Measurements from ENCODE around the gene FBN1.

Gene FBN1

GRCh38 chr15:48538941-48539340 lies 106.6 kb downstream of the FBN1 start:
- Histone ChIP-seq H2BK5ac (ENCODE audit: low read length) (no peak overlapping the region), H2AK5ac (ENCODE audit: low read length) (no peak overlapping the region), H3K27ac (ENCODE audit: low read depth, low read length) (no peak overlapping the region), H3K9ac (ENCODE audit: low read length) (no peak overlapping the region), H3K36me3 (ENCODE audit: control insufficient read depth, insufficient read depth, low read length) (no peaks in the 10 kb centered on the region), H3K79me1 (ENCODE audit: low read length) (no peaks in the 10 kb centered on the region), H3K4me1 (ENCODE audit: control insufficient read depth, low read depth, low read length) (no peaks in the 10 kb centered on the region), H2BK15ac (replicated peaks; ENCODE audit: low read depth) (no peak overlapping the region), H4K5ac (ENCODE audit: low read length) (no peak overlapping the region), H3K4me2 (ENCODE audit: low read length) (no peak overlapping the region), H3K27me3 (ENCODE audit: insufficient read depth, low read length, poor library complexity) (no peaks in the 10 kb centered on the region), H3K4me3 (ENCODE audit: low read length) (no peak overlapping the region), H3K23ac (ENCODE audit: low read length) (no peak overlapping the region), H3K18ac (ENCODE audit: low read length) (no peak overlapping the region), H2BK120ac (ENCODE audit: low read depth, low read length) (no peak overlapping the region), H3K4ac (ENCODE audit: low read depth, low read length) (no peak overlapping the region), H3K79me2 (ENCODE audit: control insufficient read depth, insufficient read depth, low read length) (no peaks in the 10 kb centered on the region), H3K56ac (ENCODE audit: low read length) (no peak overlapping the region), H4K8ac (ENCODE audit: low read depth, low read length) (no peak overlapping the region)
- DNase-seq = no peak
- WGBS (ENCODE audit: extremely low coverage, insufficient coverage, low lambda C conversion rate) = no CpG with 5 or more reads among the region's 3 CpGs

- WGBS (ENCODE audit: extremely low coverage, insufficient coverage, low lambda C conversion rate) = no CpG with 5 or more reads among the region's 16 CpGs
- no peak overlapping the region for H3K18ac ChIP-seq (ENCODE audit: low read length)
- no peak overlapping the region for H3K27ac ChIP-seq (ENCODE audit: low read depth, low read length)
- no peak overlapping the region for H3K23ac ChIP-seq (ENCODE audit: low read length)
- H3K27me3 ChIP-seq (ENCODE audit: insufficient read depth, low read length, poor library complexity) = no peaks in the 10 kb centered on the region
- no peak overlapping the region for H2BK15ac ChIP-seq (replicated peaks; ENCODE audit: low read depth)
- no peak overlapping the region for H4K5ac ChIP-seq (ENCODE audit: low read length)
- no peak overlapping the region for H3K9ac ChIP-seq (ENCODE audit: low read length)
- no peaks in the 10 kb centered on the region for H3K79me2 ChIP-seq (ENCODE audit: control insufficient read depth, insufficient read depth, low read length)
- no peaks in the 10 kb centered on the region for H3K4me1 ChIP-seq (ENCODE audit: control insufficient read depth, low read depth, low read length)
- H2BK5ac ChIP-seq (ENCODE audit: low read length) = no peak overlapping the region
- H2AK5ac ChIP-seq (ENCODE audit: low read length) = no peak overlapping the region
- no peak overlapping the region for H3K4ac ChIP-seq (ENCODE audit: low read depth, low read length)
- no peak overlapping the region for H3K4me2 ChIP-seq (ENCODE audit: low read length)
- no peaks in the 10 kb centered on the region for H3K79me1 ChIP-seq (ENCODE audit: low read length)
- no peak overlapping the region for H3K4me3 ChIP-seq (ENCODE audit: low read length)
- no peak overlapping the region for H2BK120ac ChIP-seq (ENCODE audit: low read depth, low read length)
- H3K36me3 ChIP-seq (ENCODE audit: control insufficient read depth, insufficient read depth, low read length) = no peaks in the 10 kb centered on the region
- no peak overlapping the region for H3K56ac ChIP-seq (ENCODE audit: low read length)
- no peak for DNase-seq
- H4K8ac ChIP-seq (ENCODE audit: low read depth, low read length) = no peak overlapping the region
Observed at GRCh38 chr15:48537271-48538113, 108.0 kb downstream of the FBN1 start.

DNA sequence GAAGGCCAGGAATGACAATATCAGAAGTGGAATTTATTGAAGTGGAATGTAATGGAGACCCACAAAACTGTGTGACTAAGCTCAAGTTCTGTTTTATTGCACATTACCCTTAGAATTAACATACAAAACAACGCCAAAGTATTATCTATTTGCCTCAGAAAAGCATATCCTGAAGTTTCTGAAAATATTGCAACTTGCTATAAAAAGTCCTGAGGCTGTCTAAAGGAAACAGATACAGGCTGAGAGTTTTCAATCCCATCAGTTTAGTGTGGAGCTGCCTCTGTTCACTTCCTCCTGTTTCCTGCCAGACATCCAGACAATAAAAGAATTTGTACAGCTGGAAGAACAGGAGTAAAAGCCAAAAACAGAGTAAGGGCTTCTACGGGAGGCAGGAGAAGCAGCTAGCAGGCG lies 108.8 kb downstream of the FBN1 start:
- Histone ChIP-seq H3K23ac (ENCODE audit: low read length) (no peak overlapping the region), H2BK5ac (ENCODE audit: low read length) (no peak overlapping the region), H3K4me1 (ENCODE audit: control insufficient read depth, low read depth, low read length) (no peaks in the 10 kb centered on the region), H3K36me3 (ENCODE audit: control insufficient read depth, insufficient read depth, low read length) (no peaks in the 10 kb centered on the region), H3K9ac (ENCODE audit: low read length) (no peak overlapping the region), H2AK5ac (ENCODE audit: low read length) (no peak overlapping the region), H3K4ac (ENCODE audit: low read depth, low read length) (no peak overlapping the region), H3K27ac (ENCODE audit: low read depth, low read length) (no peak overlapping the region), H3K4me3 (ENCODE audit: low read length) (no peak overlapping the region), H3K56ac (ENCODE audit: low read length) (no peak overlapping the region), H4K5ac (ENCODE audit: low read length) (no peak overlapping the region), H2BK15ac (replicated peaks; ENCODE audit: low read depth) (no peak overlapping the region), H4K8ac (ENCODE audit: low read depth, low read length) (no peak overlapping the region), H3K4me2 (ENCODE audit: low read length) (no peak overlapping the region), H3K27me3 (ENCODE audit: insufficient read depth, low read length, poor library complexity) (no peaks in the 10 kb centered on the region), H2BK120ac (ENCODE audit: low read depth, low read length) (no peak overlapping the region), H3K79me2 (ENCODE audit: control insufficient read depth, insufficient read depth, low read length) (no peaks in the 10 kb centered on the region), H3K79me1 (ENCODE audit: low read length) (no peaks in the 10 kb centered on the region), H3K18ac (ENCODE audit: low read length) (no peak overlapping the region)
- WGBS (ENCODE audit: extremely low coverage, insufficient coverage, low lambda C conversion rate) = no CpG with 5 or more reads among the region's 3 CpGs
- DNase-seq = no peak

GRCh38 chr15:48533982-48534381 lies 111.5 kb downstream of the FBN1 start:
- H3K4me2 ChIP-seq (ENCODE audit: low read length) = no peak overlapping the region
- no peaks in the 10 kb centered on the region for H3K36me3 ChIP-seq (ENCODE audit: control insufficient read depth, insufficient read depth, low read length)
- no peak overlapping the region for H2BK120ac ChIP-seq (ENCODE audit: low read depth, low read length)
- no CpG with 5 or more reads among the region's 2 CpGs for WGBS (ENCODE audit: extremely low coverage, insufficient coverage, low lambda C conversion rate)
- H3K79me2 ChIP-seq (ENCODE audit: control insufficient read depth, insufficient read depth, low read length) = no peaks in the 10 kb centered on the region
- no peak overlapping the region for H2BK15ac ChIP-seq (replicated peaks; ENCODE audit: low read depth)
- no peak overlapping the region for H3K4me3 ChIP-seq (ENCODE audit: low read length)
- H4K5ac ChIP-seq (ENCODE audit: low read length) = no peak overlapping the region
- no peak overlapping the region for H3K9ac ChIP-seq (ENCODE audit: low read length)
- no peak overlapping the region for H3K4ac ChIP-seq (ENCODE audit: low read depth, low read length)
- no peaks in the 10 kb centered on the region for H3K4me1 ChIP-seq (ENCODE audit: control insufficient read depth, low read depth, low read length)
- no peak for DNase-seq
- no peak overlapping the region for H4K8ac ChIP-seq (ENCODE audit: low read depth, low read length)
- H2AK5ac ChIP-seq (ENCODE audit: low read length) = no peak overlapping the region
- no peaks in the 10 kb centered on the region for H3K27me3 ChIP-seq (ENCODE audit: insufficient read depth, low read length, poor library complexity)
- H3K18ac ChIP-seq (ENCODE audit: low read length) = no peak overlapping the region
- H3K79me1 ChIP-seq (ENCODE audit: low read length) = no peaks in the 10 kb centered on the region
- H3K23ac ChIP-seq (ENCODE audit: low read length) = no peak overlapping the region
- no peak overlapping the region for H3K56ac ChIP-seq (ENCODE audit: low read length)
- no peak overlapping the region for H2BK5ac ChIP-seq (ENCODE audit: low read length)
- no peak overlapping the region for H3K27ac ChIP-seq (ENCODE audit: low read depth, low read length)

- H3K18ac ChIP-seq (ENCODE audit: low read length) = no peak overlapping the region
- H4K5ac ChIP-seq (ENCODE audit: low read length) = no peak overlapping the region
- H2AK5ac ChIP-seq (ENCODE audit: low read length) = no peak overlapping the region
- no peaks in the 10 kb centered on the region for H3K36me3 ChIP-seq (ENCODE audit: control insufficient read depth, insufficient read depth, low read length)
- H3K79me2 ChIP-seq (ENCODE audit: control insufficient read depth, insufficient read depth, low read length) = no peaks in the 10 kb centered on the region
- no peak overlapping the region for H3K4me3 ChIP-seq (ENCODE audit: low read length)
- DNase-seq = no peak
- no peak overlapping the region for H2BK5ac ChIP-seq (ENCODE audit: low read length)
- H3K9ac ChIP-seq (ENCODE audit: low read length) = no peak overlapping the region
- no peak overlapping the region for H3K23ac ChIP-seq (ENCODE audit: low read length)
- no peaks in the 10 kb centered on the region for H3K4me1 ChIP-seq (ENCODE audit: control insufficient read depth, low read depth, low read length)
- H2BK120ac ChIP-seq (ENCODE audit: low read depth, low read length) = no peak overlapping the region
- no peak overlapping the region for H4K8ac ChIP-seq (ENCODE audit: low read depth, low read length)
- H3K4me2 ChIP-seq (ENCODE audit: low read length) = no peak overlapping the region
- H2BK15ac ChIP-seq (replicated peaks; ENCODE audit: low read depth) = no peak overlapping the region
- no peak overlapping the region for H3K27ac ChIP-seq (ENCODE audit: low read depth, low read length)
- H3K27me3 ChIP-seq (ENCODE audit: insufficient read depth, low read length, poor library complexity) = no peaks in the 10 kb centered on the region
- no peak overlapping the region for H3K4ac ChIP-seq (ENCODE audit: low read depth, low read length)
- no peak overlapping the region for H3K56ac ChIP-seq (ENCODE audit: low read length)
- no peaks in the 10 kb centered on the region for H3K79me1 ChIP-seq (ENCODE audit: low read length)
Observed at GRCh38 chr15:48532946-48533345, 112.6 kb downstream of the FBN1 start.

- Histone ChIP-seq H3K4me2 (ENCODE audit: low read length) (no peak overlapping the region), H3K56ac (ENCODE audit: low read length) (no peak overlapping the region), H3K4ac (ENCODE audit: low read depth, low read length) (no peak overlapping the region), H2AK5ac (ENCODE audit: low read length) (no peak overlapping the region), H2BK5ac (ENCODE audit: low read length) (no peak overlapping the region), H3K27ac (ENCODE audit: low read depth, low read length) (no peak overlapping the region), H3K9ac (ENCODE audit: low read length) (no peak overlapping the region), H3K36me3 (ENCODE audit: control insufficient read depth, insufficient read depth, low read length) (no peaks in the 10 kb centered on the region), H4K8ac (ENCODE audit: low read depth, low read length) (no peak overlapping the region), H4K5ac (ENCODE audit: low read length) (no peak overlapping the region), H3K4me3 (ENCODE audit: low read length) (no peak overlapping the region), H2BK120ac (ENCODE audit: low read depth, low read length) (no peak overlapping the region), H3K27me3 (ENCODE audit: insufficient read depth, low read length, poor library complexity) (no peaks in the 10 kb centered on the region), H3K79me1 (ENCODE audit: low read length) (no peaks in the 10 kb centered on the region), H3K18ac (ENCODE audit: low read length) (no peak overlapping the region), H3K23ac (ENCODE audit: low read length) (no peak overlapping the region), H2BK15ac (replicated peaks; ENCODE audit: low read depth) (no peak overlapping the region), H3K4me1 (ENCODE audit: control insufficient read depth, low read depth, low read length) (no peaks in the 10 kb centered on the region), H3K79me2 (ENCODE audit: control insufficient read depth, insufficient read depth, low read length) (no peaks in the 10 kb centered on the region)
- no peak for DNase-seq
- no CpG with 5 or more reads among the region's 4 CpGs for WGBS (ENCODE audit: extremely low coverage, insufficient coverage, low lambda C conversion rate)
Observed at GRCh38 chr15:48530528-48530927, 115.0 kb downstream of the FBN1 start.

All from mesendoderm (in vitro differentiated cells).